HG02610 (cell line): ENCODE measurements around the gene TSHZ2.
"Not testable (repeated sequence)": the region's sequence is repeated elsewhere in the genome, so short reads cannot be mapped to it uniquely, and the experiment has no call there.

Source experiments
- ATAC-seq: cut with Tn5 transposase; IDR thresholded peaks from one replicate; pipeline ENCODE4 v1.9.1; 2021; ENCODE audit warnings: mild to moderate bottlenecking, moderate library complexity; ENCODE audit not compliant: unreplicated experiment

The TSHZ2 gene

GRCh38 chr20:53079828-53080686 is 107.9 kb downstream of the TSHZ2 start:
- no peak for ATAC-seq

GRCh38 chr20:53080687-53080962 is 108.5 kb downstream of the TSHZ2 start:
- no peak for ATAC-seq

GRCh38 chr20:53080969-53081871 is 109.1 kb downstream of the TSHZ2 start:
- no peak for ATAC-seq

GRCh38 chr20:53081916-53082863 is 110.0 kb downstream of the TSHZ2 start:
- no peak for ATAC-seq

GRCh38 chr20:53083411-53083810 is 111.3 kb downstream of the TSHZ2 start:
- ATAC-seq = no peak

GRCh38 chr20:53084408-53084997 is 112.3 kb downstream of the TSHZ2 start:
- no peak for ATAC-seq

- no peak for ATAC-seq
These were observed 113.6 kb downstream of the TSHZ2 start for GRCh38 chr20:53085720-53086119.

GRCh38 chr20:53087037-53087777 is 115.0 kb downstream of the TSHZ2 start:
- no peak for ATAC-seq

- ATAC-seq = no peak
These were observed 116.6 kb downstream of the TSHZ2 start for GRCh38 chr20:53088786-53089185.

- not testable (repeated sequence) for ATAC-seq
These were observed 117.7 kb downstream of the TSHZ2 start for GRCh38 chr20:53089851-53090250.

GRCh38 chr20:53091789-53092188 is 119.6 kb downstream of the TSHZ2 start:
- no peak for ATAC-seq

GRCh38 chr20:53092772-53093300 is 120.7 kb downstream of the TSHZ2 start:
- no peak for ATAC-seq

GRCh38 chr20:53097371-53097770 is 125.2 kb downstream of the TSHZ2 start:
- no peak for ATAC-seq

- no peak for ATAC-seq
These were observed 125.6 kb downstream of the TSHZ2 start for GRCh38 chr20:53097791-53098190.

GRCh38 chr20:53098621-53099020 is 126.5 kb downstream of the TSHZ2 start:
- no peak for ATAC-seq

GRCh38 chr20:53099856-53100255 is 127.7 kb downstream of the TSHZ2 start:
- ATAC-seq = no peak

- ATAC-seq = no peak
These were observed 128.3 kb downstream of the TSHZ2 start for GRCh38 chr20:53100476-53100911.

GRCh38 chr20:53101992-53102760 is 130.0 kb downstream of the TSHZ2 start:
- no peak for ATAC-seq

GRCh38 chr20:53103124-53103523 is 131.0 kb downstream of the TSHZ2 start:
- ATAC-seq = no peak
